ENCODE results near the gene PXYLP1.

Gene PXYLP1

GRCh38 chr3:141277451-141277850, 45.8 kb downstream of the PXYLP1 start:
- TF ChIP-seq CTCF (IDR thresholded peaks at IDR 0.05; ENCODE audit: low read depth, low read length) = no peak
- H3K4me3 ChIP-seq (ENCODE audit: low read depth, low read length) = no peak overlapping the region

- H3K4me3 ChIP-seq (ENCODE audit: low read depth, low read length) = no peak overlapping the region
- TF ChIP-seq CTCF (IDR thresholded peaks at IDR 0.05; ENCODE audit: low read depth, low read length) = no peak
Observed at GRCh38 chr3:141278196-141279076, 46.8 kb downstream of the PXYLP1 start.

GRCh38 chr3:141279077-141279967, 47.7 kb downstream of the PXYLP1 start:
- no peak overlapping the region for H3K4me3 ChIP-seq (ENCODE audit: low read depth, low read length)
- peak; percentile 26; the same call in 1 of the 2 replicates for TF ChIP-seq CTCF (IDR thresholded peaks at IDR 0.05; ENCODE audit: low read depth, low read length)

GRCh38 chr3:141280086-141280485, 48.5 kb downstream of the PXYLP1 start:
- no peak overlapping the region for H3K4me3 ChIP-seq (ENCODE audit: low read depth, low read length)
- TF ChIP-seq CTCF (IDR thresholded peaks at IDR 0.05; ENCODE audit: low read depth, low read length) = no peak

- H3K4me3 ChIP-seq (ENCODE audit: low read depth, low read length) = no peak overlapping the region
- no peak for TF ChIP-seq CTCF (IDR thresholded peaks at IDR 0.05; ENCODE audit: low read depth, low read length)
Observed at GRCh38 chr3:141280690-141281089, 49.1 kb downstream of the PXYLP1 start.

- no peak overlapping the region for H3K4me3 ChIP-seq (ENCODE audit: low read depth, low read length)
- no peak for TF ChIP-seq CTCF (IDR thresholded peaks at IDR 0.05; ENCODE audit: low read depth, low read length)
Observed at GRCh38 chr3:141285570-141285969, 53.9 kb downstream of the PXYLP1 start.

Measured in WI38 (cell line).